ENCODE measurements around the gene GALNT6. TPM values are rescaled to one million over a fixed set of nuclear protein-coding genes. Genes with fewer than 3 reads are reported as not detected.

GALNT6 gene
- polyA plus RNA-seq, 6 donors from 2014 or later: 3.3 to 25.6 (median 13.2) TPM

DNA sequence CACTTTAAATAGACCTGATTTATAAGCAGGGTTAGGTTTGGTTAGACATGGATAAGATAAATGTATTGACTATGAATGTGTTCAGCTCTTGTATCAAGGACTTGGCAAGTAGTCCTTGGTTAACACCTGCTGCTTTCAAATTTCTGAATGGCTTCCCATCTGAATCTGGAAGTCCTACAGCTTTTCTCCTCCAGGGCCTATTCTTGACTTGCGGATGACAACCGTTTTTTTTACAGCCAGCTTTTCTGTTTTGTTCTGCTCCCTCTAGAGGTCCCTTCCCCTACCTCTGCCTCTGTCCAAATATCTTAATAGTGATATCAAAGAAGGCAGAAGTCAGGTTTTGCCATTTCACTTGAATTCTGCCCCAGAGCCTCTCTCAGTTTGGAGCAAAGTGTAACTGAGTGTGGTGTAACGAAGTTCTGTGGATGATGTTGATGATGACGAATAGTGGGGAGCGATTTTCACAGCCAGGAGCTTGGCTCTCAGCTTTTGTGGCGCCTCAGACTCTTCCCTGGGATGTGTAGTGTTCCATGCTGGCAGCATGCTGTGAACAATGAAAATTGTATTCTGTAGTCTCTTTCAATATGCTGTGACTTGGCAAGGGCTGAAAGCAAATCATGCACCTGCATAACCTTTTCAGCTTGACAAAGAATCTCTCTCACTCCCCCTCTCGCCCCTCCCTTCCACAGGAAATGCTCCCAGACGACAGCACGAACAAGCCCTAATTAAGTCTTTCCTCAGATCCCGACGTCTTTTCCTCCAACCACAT, 28.4 kb upstream of the GALNT6 start:
- Mint-ChIP-seq H3K4me3 (no peak overlapping the region), H3K27ac (peak overlapping the region in 2 of 6 donors; percentile 17 to 59), H3K4me1 (peaks cover 10 to 18% (median 15%) of the 10 kb centered on the region in 3 donors), H3K36me3 (no peaks in the 10 kb centered on the region), H3K27me3 (peaks cover 0 to 6% (median 0%) of the 10 kb centered on the region in 3 donors), H3K9me3 (no peaks in the 10 kb centered on the region)
- DNase-seq: no peak
- ATAC-seq (ENCODE audit: low read depth in 2 of 2): no peak

DNA sequence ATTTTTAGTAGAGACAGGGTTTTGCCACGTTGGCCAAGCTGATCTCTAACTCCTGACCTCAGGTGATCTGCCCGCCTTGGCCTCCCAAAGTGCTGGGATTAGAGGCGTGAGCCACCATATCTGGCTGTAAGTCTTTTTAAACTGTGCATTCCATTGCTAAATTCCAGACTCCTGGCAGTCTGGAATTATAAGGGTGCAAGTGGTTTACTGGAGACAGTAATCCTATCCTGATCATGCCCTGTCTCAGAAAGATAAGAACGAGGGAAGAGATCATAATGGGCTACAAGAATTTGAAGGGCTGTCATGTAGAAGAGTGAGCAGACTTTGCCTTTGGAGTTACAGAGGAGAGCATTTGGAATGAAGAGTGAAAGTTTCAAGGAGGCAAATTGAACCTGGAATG, 26.6 kb upstream of the GALNT6 start:
- no peak for ATAC-seq (ENCODE audit: low read depth in 2 of 2)
- no peak for DNase-seq
- Mint-ChIP-seq H3K27ac (no peak overlapping the region), H3K9me3 (no peaks in the 10 kb centered on the region), H3K27me3 (peaks cover 0 to 6% (median 0%) of the 10 kb centered on the region in 3 donors), H3K4me3 (no peak overlapping the region), H3K4me1 (peaks cover 19 to 27% (median 22%) of the 10 kb centered on the region in 3 donors), H3K36me3 (no peaks in the 10 kb centered on the region)

DNA sequence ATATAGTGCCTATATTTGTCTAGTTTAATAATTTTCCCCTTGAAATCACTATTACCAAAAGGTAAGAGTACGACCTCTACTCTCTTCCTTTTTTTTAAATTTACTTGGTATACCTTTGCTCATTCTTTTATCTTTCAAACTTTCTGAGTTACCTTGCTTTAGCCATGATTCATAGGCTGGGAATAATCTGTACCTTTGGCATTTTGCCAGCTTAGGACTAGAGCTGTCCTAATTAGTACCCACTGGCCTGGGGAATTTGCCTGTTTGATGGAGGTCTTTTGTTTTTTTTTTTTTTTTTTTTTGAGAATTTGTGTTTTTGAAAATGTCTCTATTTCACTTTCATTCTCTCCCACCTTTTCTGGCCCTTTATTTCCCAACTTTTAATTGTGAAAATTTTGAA, 24.7 kb upstream of the GALNT6 start:
- Mint-ChIP-seq H3K27me3 (peaks cover 0 to 6% (median 0%) of the 10 kb centered on the region in 3 donors), H3K4me1 (peaks cover 15 to 25% (median 20%) of the 10 kb centered on the region in 3 donors), H3K4me3 (no peak overlapping the region), H3K9me3 (no peaks in the 10 kb centered on the region), H3K36me3 (no peaks in the 10 kb centered on the region), H3K27ac (no peak overlapping the region)
- no peak for ATAC-seq (ENCODE audit: low read depth in 2 of 2)
- DNase-seq: no peak

DNA sequence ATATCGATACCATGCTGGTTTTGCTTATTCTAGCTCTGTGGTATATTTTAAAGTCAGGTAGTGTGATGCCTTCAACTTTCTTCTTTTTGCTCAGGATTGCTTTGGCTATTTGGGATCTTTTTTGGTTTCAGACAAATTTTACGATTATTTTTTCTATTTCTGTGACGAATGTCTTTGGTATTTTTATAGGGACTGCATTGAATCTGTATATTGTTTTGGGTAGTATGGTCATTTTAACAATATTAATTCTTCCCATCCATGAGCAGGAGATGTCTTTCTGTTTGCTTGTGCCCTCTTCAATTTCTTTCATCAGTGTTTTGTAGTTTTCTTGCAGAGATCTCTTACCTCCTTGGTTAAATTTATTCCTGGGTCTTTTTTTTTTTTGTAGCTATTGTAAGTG, 22.6 kb upstream of the GALNT6 start:
- Mint-ChIP-seq H3K9me3 (no peaks in the 10 kb centered on the region), H3K36me3 (no peaks in the 10 kb centered on the region), H3K4me3 (no peak overlapping the region), H3K4me1 (peaks cover 14 to 23% (median 17%) of the 10 kb centered on the region in 3 donors), H3K27me3 (peaks cover 0 to 6% (median 0%) of the 10 kb centered on the region in 3 donors), H3K27ac (peak overlapping the region in 1 of 6 donors; percentile 5)
- ATAC-seq (ENCODE audit: low read depth in 2 of 2) (no peak), DNase-seq (no peak)

DNA sequence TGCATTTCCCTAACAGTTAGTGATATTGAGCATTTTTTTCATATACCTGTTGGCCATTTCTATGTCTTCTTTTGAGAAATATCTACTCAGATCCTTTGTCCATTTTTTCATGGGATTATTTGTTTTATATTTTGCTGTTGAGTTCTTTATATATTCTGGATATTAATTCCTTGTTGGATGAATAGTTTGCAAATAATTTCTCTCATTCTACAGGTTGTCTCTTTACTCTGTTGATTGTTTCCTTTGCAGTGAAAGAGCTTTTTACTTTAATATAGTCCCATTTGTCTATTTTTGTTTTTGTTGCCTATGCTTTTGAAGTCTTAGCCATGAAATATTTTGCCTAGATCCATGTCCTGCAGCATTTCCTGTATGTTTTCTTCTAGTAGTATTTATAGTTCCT, 21.9 kb upstream of the GALNT6 start:
- H3K4me1 Mint-ChIP-seq: peaks cover 14 to 23% (median 17%) of the 10 kb centered on the region in 3 donors
- peaks cover 0 to 6% (median 0%) of the 10 kb centered on the region in 3 donors for H3K27me3 Mint-ChIP-seq
- DNase-seq (no peak), ATAC-seq (ENCODE audit: low read depth in 2 of 2) (no peak)
- no peak overlapping the region for H3K4me3 Mint-ChIP-seq
- no peaks in the 10 kb centered on the region for H3K9me3 Mint-ChIP-seq
- no peak overlapping the region for H3K27ac Mint-ChIP-seq
- no peaks in the 10 kb centered on the region for H3K36me3 Mint-ChIP-seq

DNA sequence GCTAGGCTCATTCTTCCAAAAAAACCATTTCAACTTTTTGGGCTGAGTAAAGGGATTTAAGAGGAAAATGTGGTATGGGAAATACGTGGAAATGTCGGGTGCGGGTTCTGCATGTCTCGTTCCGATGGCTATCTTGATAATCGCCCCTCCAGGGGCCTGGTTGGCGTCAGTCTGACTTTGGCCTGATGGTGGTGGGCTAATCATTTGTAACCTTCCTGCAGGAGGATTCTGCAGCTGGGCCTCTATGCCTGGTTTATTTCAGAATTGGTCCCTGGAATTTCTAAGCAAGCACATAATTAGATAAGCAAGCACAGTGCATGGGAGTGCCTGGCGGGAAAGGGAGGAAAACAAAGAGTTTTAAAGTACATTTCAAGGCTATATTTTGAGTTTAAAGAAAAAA, 18.6 kb upstream of the GALNT6 start:
- H3K4me3 Mint-ChIP-seq: no peak overlapping the region
- H3K36me3 Mint-ChIP-seq: no peaks in the 10 kb centered on the region
- no peak overlapping the region for H3K27ac Mint-ChIP-seq
- H3K9me3 Mint-ChIP-seq: no peaks in the 10 kb centered on the region
- DNase-seq: no peak
- H3K27me3 Mint-ChIP-seq: peaks cover 0 to under 1% (median 0%) of the 10 kb centered on the region in 3 donors
- ATAC-seq (ENCODE audit: low read depth in 2 of 2): no peak
- H3K4me1 Mint-ChIP-seq: peaks cover 16 to 32% (median 17%) of the 10 kb centered on the region in 3 donors

DNA sequence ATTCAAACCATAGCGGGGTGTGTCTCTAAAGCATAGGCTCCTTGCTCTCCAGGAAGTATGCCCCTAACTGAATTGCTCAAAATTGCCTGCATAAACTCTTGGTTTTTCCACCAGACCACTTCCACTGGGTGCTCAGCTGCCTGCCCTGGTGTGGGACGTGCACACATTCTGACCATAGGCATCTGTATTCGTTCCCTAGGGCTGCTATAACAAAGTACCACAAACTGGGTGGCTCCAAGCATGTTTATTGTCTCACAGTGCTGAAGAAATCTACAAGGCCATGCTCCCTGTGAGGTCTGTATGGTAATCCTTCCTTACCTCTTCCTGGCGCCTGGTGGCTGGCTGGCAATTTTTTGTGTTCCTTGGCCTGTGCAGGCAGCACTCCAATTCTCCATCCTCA, 16.4 kb upstream of the GALNT6 start:
- Mint-ChIP-seq H3K27ac (peak overlapping the region in 2 of 6 donors; percentile 66 to 76), H3K27me3 (no peaks in the 10 kb centered on the region), H3K4me3 (no peak overlapping the region), H3K4me1 (peaks cover 5 to 19% (median 16%) of the 10 kb centered on the region in 3 donors), H3K36me3 (no peaks in the 10 kb centered on the region), H3K9me3 (no peaks in the 10 kb centered on the region)
- DNase-seq (no peak), ATAC-seq (ENCODE audit: low read depth in 2 of 2) (no peak)

DNA sequence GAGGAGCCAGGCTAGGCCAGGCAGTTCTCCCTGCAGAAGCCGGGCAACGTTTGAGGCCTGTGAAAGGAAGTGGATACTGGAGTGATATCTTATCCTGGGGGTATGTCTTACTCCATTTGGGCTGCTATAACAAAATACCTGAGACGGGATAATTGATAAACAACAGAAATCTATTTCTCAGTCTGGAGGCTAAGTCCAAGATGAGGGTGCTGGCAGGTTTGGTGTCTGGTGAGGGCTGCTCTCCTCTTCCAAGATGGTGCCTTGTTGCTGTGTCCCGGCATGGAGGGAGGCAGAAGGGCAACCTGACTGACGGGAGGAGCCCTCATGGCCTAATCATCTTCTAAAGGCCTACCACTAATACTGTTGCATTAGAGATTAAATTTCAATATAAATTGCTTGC, 15.7 kb upstream of the GALNT6 start:
- Mint-ChIP-seq H3K4me1 (peaks cover 5 to 17% (median 15%) of the 10 kb centered on the region in 3 donors), H3K27me3 (no peaks in the 10 kb centered on the region), H3K27ac (peak overlapping the region in 1 of 6 donors; percentile 24), H3K36me3 (no peaks in the 10 kb centered on the region), H3K4me3 (no peak overlapping the region), H3K9me3 (no peaks in the 10 kb centered on the region)
- no peak for ATAC-seq (ENCODE audit: low read depth in 2 of 2)
- DNase-seq: no peak

DNA sequence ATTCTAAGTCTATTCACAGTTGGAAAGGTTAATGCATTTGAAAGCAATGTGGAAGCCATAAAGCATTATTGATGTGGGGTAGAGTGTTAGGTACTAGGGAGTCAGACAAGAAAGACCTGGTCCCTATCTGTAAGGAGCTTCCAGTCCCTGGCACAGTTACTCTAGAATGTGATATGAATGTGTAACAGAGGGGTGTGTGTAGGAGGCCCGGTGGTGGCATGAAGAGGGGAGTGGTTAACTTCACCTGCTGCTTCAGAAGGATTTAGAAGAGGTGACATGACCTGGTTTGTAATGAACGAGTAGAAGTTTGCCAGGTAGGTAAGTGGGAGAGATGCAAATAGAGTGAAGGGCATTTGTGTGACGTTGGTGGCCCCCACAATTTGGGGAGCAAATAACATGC, 15.1 kb upstream of the GALNT6 start:
- H3K9me3 Mint-ChIP-seq: no peaks in the 10 kb centered on the region
- H3K4me3 Mint-ChIP-seq: no peak overlapping the region
- H3K27me3 Mint-ChIP-seq: peaks cover 0 to 4% (median 0%) of the 10 kb centered on the region in 3 donors
- H3K27ac Mint-ChIP-seq: peak overlapping the region in 3 of 6 donors; percentile 15 to 78 (median 32)
- no peak for ATAC-seq (ENCODE audit: low read depth in 2 of 2)
- DNase-seq: no peak
- H3K4me1 Mint-ChIP-seq: peaks cover 5 to 22% (median 17%) of the 10 kb centered on the region in 3 donors
- H3K36me3 Mint-ChIP-seq: no peaks in the 10 kb centered on the region

DNA sequence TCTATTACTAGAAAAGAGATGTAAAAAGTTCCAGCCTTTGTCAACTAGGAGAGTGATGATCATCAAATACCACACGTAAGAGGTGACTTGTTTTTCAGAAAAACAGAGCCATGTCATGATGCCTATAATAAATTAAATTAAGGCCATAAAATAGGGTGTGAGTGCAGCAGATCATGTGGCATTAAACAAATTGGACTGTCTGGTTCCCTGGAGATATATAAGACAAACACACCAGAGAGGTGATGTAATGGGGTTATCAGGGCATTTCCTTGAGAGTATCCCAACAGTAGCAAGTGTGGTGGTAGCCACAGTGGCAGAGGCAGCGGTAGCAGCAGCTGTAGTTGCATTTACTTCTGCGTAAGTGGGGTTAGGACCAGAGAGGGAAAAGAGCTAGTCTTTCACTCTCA, 14.6 kb upstream of the GALNT6 start:
- DNase-seq (no peak), ATAC-seq (ENCODE audit: low read depth in 2 of 2) (no peak)
- peaks cover 5 to 25% (median 19%) of the 10 kb centered on the region in 3 donors for H3K4me1 Mint-ChIP-seq
- peaks cover 0 to 7% (median 0%) of the 10 kb centered on the region in 3 donors for H3K27me3 Mint-ChIP-seq
- no peaks in the 10 kb centered on the region for H3K36me3 Mint-ChIP-seq
- no peaks in the 10 kb centered on the region for H3K9me3 Mint-ChIP-seq
- peak overlapping the region in 1 of 6 donors; percentile 59 for H3K27ac Mint-ChIP-seq
- no peak overlapping the region for H3K4me3 Mint-ChIP-seq

DNA sequence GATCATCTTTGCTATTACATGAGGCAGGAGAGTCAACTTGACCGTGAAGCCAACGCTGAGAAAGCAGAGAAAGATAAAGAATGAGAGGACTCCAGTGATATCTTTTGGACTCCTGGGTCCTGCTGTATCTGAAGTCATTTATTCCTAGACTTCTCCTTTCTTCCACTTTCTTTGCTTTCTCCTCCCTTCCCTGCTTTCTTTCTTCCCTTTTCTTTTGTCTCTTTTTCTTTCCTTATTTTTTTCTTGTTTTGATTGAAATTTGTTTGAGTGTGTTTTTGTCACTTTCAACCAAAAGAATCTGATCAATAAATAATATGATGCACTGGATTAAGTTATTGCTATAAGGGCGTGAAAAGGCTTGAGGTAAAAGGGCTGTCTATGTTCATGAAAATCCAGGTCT, 13.4 kb upstream of the GALNT6 start:
- H3K27ac Mint-ChIP-seq: peak overlapping the region in 2 of 6 donors; percentile 37 to 94
- peaks cover 0 to 7% (median 0%) of the 10 kb centered on the region in 3 donors for H3K27me3 Mint-ChIP-seq
- H3K4me3 Mint-ChIP-seq: no peak overlapping the region
- ATAC-seq (ENCODE audit: low read depth in 2 of 2) (no peak), DNase-seq (no peak)
- no peaks in the 10 kb centered on the region for H3K36me3 Mint-ChIP-seq
- peaks cover 5 to 25% (median 18%) of the 10 kb centered on the region in 3 donors for H3K4me1 Mint-ChIP-seq
- H3K9me3 Mint-ChIP-seq: no peaks in the 10 kb centered on the region

DNA sequence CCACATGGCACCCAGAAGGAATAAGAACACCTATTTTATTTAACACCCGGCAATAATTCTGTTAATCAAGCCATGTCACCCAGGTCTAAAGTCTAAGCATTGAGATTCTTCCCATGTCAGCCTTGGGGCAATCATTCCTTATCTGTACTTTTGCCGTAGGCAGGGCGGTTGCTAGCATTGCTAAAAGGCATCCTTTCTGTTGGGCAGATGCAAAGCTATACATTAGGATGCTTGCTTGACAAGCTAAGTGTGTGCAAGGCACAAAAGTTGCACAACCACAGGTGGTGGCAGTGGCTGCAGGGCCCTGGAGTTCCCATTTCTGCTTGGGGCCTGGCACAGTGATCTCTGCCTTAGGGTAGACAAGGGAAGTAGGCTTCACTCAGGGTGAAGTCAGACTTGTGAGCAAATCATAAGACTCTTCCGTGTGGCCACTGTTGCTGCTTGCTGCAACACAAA, 12.5 kb upstream of the GALNT6 start:
- no peak for DNase-seq
- Mint-ChIP-seq H3K4me1 (peaks cover 5 to 28% (median 24%) of the 10 kb centered on the region in 3 donors), H3K4me3 (no peak overlapping the region), H3K9me3 (no peaks in the 10 kb centered on the region), H3K27me3 (peaks cover 0 to 7% (median 0%) of the 10 kb centered on the region in 3 donors), H3K27ac (peak overlapping the region in 3 of 6 donors; percentile 29 to 42 (median 38)), H3K36me3 (no peaks in the 10 kb centered on the region)
- no peak for ATAC-seq (ENCODE audit: low read depth in 2 of 2)

DNA sequence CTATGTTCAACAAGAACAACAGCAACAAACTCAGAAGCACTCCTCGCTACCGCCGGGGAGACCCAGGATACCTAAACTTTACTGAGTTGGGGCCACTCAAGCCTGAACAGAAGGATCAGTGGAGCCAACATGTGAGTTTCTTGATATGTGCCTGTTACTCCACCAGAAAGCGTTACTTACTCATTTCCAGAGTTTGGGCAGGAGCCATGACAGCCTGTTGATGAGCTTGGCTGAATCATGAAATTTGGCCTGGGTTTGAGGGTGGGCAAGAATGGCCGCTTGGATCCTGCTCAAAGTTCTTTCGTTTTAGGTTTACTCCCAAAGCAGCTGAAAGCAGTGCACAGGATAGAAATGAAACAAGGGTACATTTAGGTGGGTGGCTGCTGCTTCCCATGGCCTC, 12.0 kb upstream of the GALNT6 start:
- peaks cover 11 to 34% (median 30%) of the 10 kb centered on the region in 3 donors for H3K4me1 Mint-ChIP-seq
- no peaks in the 10 kb centered on the region for H3K36me3 Mint-ChIP-seq

DNA sequence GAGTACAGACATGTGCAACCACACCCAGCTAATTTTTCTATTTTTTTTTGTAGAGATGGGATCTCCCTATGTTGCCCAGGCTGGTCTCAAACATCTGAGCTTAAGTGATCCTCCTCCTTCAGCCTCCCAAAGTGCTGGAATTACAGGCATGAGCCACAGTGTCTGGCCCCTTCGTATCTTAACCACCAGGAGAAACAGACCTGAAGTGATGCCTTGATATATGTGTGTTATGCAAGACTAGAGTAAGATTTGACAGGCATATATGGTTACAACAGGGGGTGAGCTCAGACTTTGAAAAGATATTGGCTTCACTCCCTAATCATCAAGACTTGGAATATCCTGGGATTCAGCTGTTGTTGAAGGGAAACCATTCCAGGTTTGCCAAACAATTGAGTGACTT, 10.7 kb upstream of the GALNT6 start:
- no peak for DNase-seq
- Mint-ChIP-seq H3K27me3 (peaks cover 0 to 7% (median 0%) of the 10 kb centered on the region in 3 donors), H3K36me3 (no peaks in the 10 kb centered on the region), H3K27ac (peak overlapping the region in 1 of 6 donors; percentile 61), H3K4me1 (peaks cover 18 to 37% (median 35%) of the 10 kb centered on the region in 3 donors), H3K9me3 (no peaks in the 10 kb centered on the region), H3K4me3 (no peak overlapping the region)
- ATAC-seq (ENCODE audit: low read depth in 2 of 2): no peak

More for the DNA sequence above, 12.0 kb upstream of the GALNT6 start:
- Mint-ChIP-seq H3K4me3 (no peak overlapping the region), H3K27me3 (peaks cover 0 to 7% (median 0%) of the 10 kb centered on the region in 3 donors), H3K9me3 (no peaks in the 10 kb centered on the region), H3K27ac (no peak overlapping the region)
- DNase-seq (no peak), ATAC-seq (ENCODE audit: low read depth in 2 of 2) (no peak)

All from naive B cell (primary cell).